ENCODE data around the gene CNIH1. TPM values are rescaled to one million over a fixed set of nuclear protein-coding genes. Genes with fewer than 3 reads are reported as not detected.
"Not testable (repeated sequence)": the region's sequence is repeated elsewhere in the genome, so short reads cannot be mapped to it uniquely, and the experiment has no call there.

CNIH1 gene
- total RNA-seq, 4 donors from 2014 or later, result 52.3 to 144 (median 103) TPM

GRCh38 chr14:54383835-54384234 lies 57.3 kb downstream of the CNIH1 start:
- DNase-seq (ENCODE audit: extremely low spot score), result no peak
- intact Hi-C loops (cut with DNase I), result no loop called here
- Histone ChIP-seq H3K9me3 (peaks cover 0 to 3% (median 0%) of the 10 kb centered on the region in 4 donors), H3K4me1 (no peaks in the 10 kb centered on the region), H3K4me3 (no peak overlapping the region), H3K36me3 (no peaks in the 10 kb centered on the region), H3K27ac (replicated peaks in 1 of 4) (no peak overlapping the region), H3K27me3 (peaks cover 0 to 7% (median 3%) of the 10 kb centered on the region in 4 donors)
- WGBS, result 88% methylated on average over 4 of the region's 4 CpGs
- TF ChIP-seq POLR2A (IDR thresholded peaks at IDR 0.05; ENCODE audit: low read depth) (no peak), POLR2AphosphoS5 (IDR thresholded peaks at IDR 0.05) (no peak), CTCF (IDR thresholded peaks at IDR 0.05) (no peak), EP300 (IDR thresholded peaks at IDR 0.05) (no peak)

GRCh38 chr14:54381821-54382220 lies 59.4 kb downstream of the CNIH1 start:
- TF ChIP-seq POLR2AphosphoS5 (IDR thresholded peaks at IDR 0.05) (no peak), POLR2A (IDR thresholded peaks at IDR 0.05; ENCODE audit: low read depth) (no peak)
- peaks cover 0 to 14% (median 0%) of the 10 kb centered on the region in 4 donors for H3K27me3 ChIP-seq
- no peak for DNase-seq (ENCODE audit: extremely low spot score)
- intact Hi-C loops (cut with DNase I), result no loop called here
- peaks cover 0 to 3% (median 0%) of the 10 kb centered on the region in 4 donors for H3K9me3 ChIP-seq
- H3K27ac ChIP-seq (replicated peaks in 1 of 4), result no peak overlapping the region
- no peak overlapping the region for H3K4me3 ChIP-seq
- H3K4me1 ChIP-seq, result no peaks in the 10 kb centered on the region
- no peaks in the 10 kb centered on the region for H3K36me3 ChIP-seq

- H3K9me3 ChIP-seq; H3K36me3 ChIP-seq; intact Hi-C loops (cut with DNase I); H3K4me3 ChIP-seq; DNase-seq (ENCODE audit: extremely low spot score); H3K27ac ChIP-seq (replicated peaks in 1 of 4); H3K4me1 ChIP-seq: not testable (repeated sequence)
- H3K27me3 ChIP-seq, result peaks cover 0 to 13% (median 0%) of the 10 kb centered on the region in 4 donors
- TF ChIP-seq POLR2AphosphoS5 (IDR thresholded peaks at IDR 0.05), result peak in 1 of 2 donors; percentile 17
- 71% methylated on average over 3 of the region's 3 CpGs for WGBS
These were observed 60.6 kb downstream of the CNIH1 start for GRCh38 chr14:54380558-54380957.

- H3K9me3 ChIP-seq; H3K27ac ChIP-seq (replicated peaks in 1 of 4); H3K36me3 ChIP-seq; intact Hi-C loops (cut with DNase I); DNase-seq (ENCODE audit: extremely low spot score); H3K4me3 ChIP-seq; H3K4me1 ChIP-seq: not testable (repeated sequence)
- 79% methylated on average over 5 of the region's 5 CpGs for WGBS
- peaks cover 0 to 13% (median 0%) of the 10 kb centered on the region in 4 donors for H3K27me3 ChIP-seq
These were observed 62.3 kb downstream of the CNIH1 start for GRCh38 chr14:54378893-54379292.

GRCh38 chr14:54377501-54377900 lies 63.7 kb downstream of the CNIH1 start:
- Histone ChIP-seq H3K27me3 (peaks cover 0 to 13% (median 0%) of the 10 kb centered on the region in 4 donors), H3K27ac (replicated peaks in 1 of 4) (no peak overlapping the region), H3K36me3 (no peaks in the 10 kb centered on the region), H3K9me3 (peaks cover 0 to 3% (median 0%) of the 10 kb centered on the region in 4 donors), H3K4me1 (no peaks in the 10 kb centered on the region), H3K4me3 (no peak overlapping the region)
- DNase-seq (ENCODE audit: extremely low spot score), result no peak
- TF ChIP-seq POLR2A (IDR thresholded peaks at IDR 0.05; ENCODE audit: low read depth) (no peak), CTCF (IDR thresholded peaks at IDR 0.05) (no peak), POLR2AphosphoS5 (IDR thresholded peaks at IDR 0.05) (no peak), EP300 (IDR thresholded peaks at IDR 0.05) (no peak)
- intact Hi-C loops (cut with DNase I), result no loop called here
- 63% methylated on average over 7 of the region's 7 CpGs for WGBS

- TF ChIP-seq CTCF (IDR thresholded peaks at IDR 0.05) (no peak), EP300 (IDR thresholded peaks at IDR 0.05) (no peak), POLR2AphosphoS5 (IDR thresholded peaks at IDR 0.05) (no peak), POLR2A (IDR thresholded peaks at IDR 0.05; ENCODE audit: low read depth) (no peak)
- no peaks in the 10 kb centered on the region for H3K4me1 ChIP-seq
- no peak overlapping the region for H3K27ac ChIP-seq (replicated peaks in 1 of 4)
- no peaks in the 10 kb centered on the region for H3K9me3 ChIP-seq
- peaks cover 0 to 17% (median 0%) of the 10 kb centered on the region in 4 donors for H3K27me3 ChIP-seq
- H3K4me3 ChIP-seq, result no peak overlapping the region
- no peak for DNase-seq (ENCODE audit: extremely low spot score)
- H3K36me3 ChIP-seq, result no peaks in the 10 kb centered on the region
- intact Hi-C loops (cut with DNase I), result no loop called here
- 74% methylated on average over 7 of the region's 7 CpGs for WGBS
These were observed 66.9 kb downstream of the CNIH1 start for GRCh38 chr14:54374117-54374884.

Other genes with a start within 250 kb of the CNIH1 start
- 1 to 10 TPM in 2 of 4 donors, under 1 TPM in 2; 0.65 to 4.8 (median 1.0) TPM for gene CDKN3, start 44.4 kb downstream of the CNIH1 start, total RNA-seq
- gene GMFB, start 47.6 kb upstream of the CNIH1 start, total RNA-seq, result 10 to 100 TPM; 21.4 to 49.4 (median 43.7) TPM
- gene CGRRF1, start 68.5 kb upstream of the CNIH1 start, total RNA-seq, result 10 to 100 TPM; 10.7 to 28.2 (median 21.8) TPM
- gene SAMD4A, start 125.8 kb upstream of the CNIH1 start, total RNA-seq, result 100 to 1,000 TPM in 2 of 4 donors, 10 to 100 TPM in 2; 76.8 to 123 (median 97.0) TPM